Esophagus muscularis mucosa (tissue), 4 donors: ENCODE measurements around the gene CRYBG1. TPM values are rescaled to one million over a fixed set of nuclear protein-coding genes. Genes with fewer than 3 reads are reported as not detected.

ENCODE experiments used
- DNase-seq: peaks from one replicate; pipeline ENCODE4 v3.0.0-alpha.2; 2017; ENCODE audit errors: extremely low spot score
- H3K27ac ChIP-seq, 4 donors: fragments of 200-600 bp; sonication (generic); replicated peaks in 1 of 4; 1 replicate in 3 of 4; 2 replicates in 1 of 4; pipeline ENCODE4 v1.5.1; 2016 to 2019; ENCODE audit warnings: mild to moderate bottlenecking in 1 of 4
- H3K27me3 ChIP-seq, 4 donors: fragments of 200-600 bp; sonication (generic); one replicate each; pipeline versions ENCODE4 v1.5.1 to v1.6.0; 2016 to 2019
- H3K36me3 ChIP-seq, 4 donors: fragments of 200-600 bp; sonication (generic); one replicate each; pipeline ENCODE4 v1.5.1; 2016 to 2019
- H3K4me1 ChIP-seq, 4 donors: fragments of 200-600 bp; sonication (generic); one replicate each; pipeline ENCODE4 v1.5.1; 2016 to 2019
- H3K4me3 ChIP-seq, 4 donors: fragments of 200-600 bp; sonication (generic); 1 replicate in 2 of 4; 2 replicates in 2 of 4; pipeline ENCODE4 v1.5.1; 2016 to 2019; ENCODE audit warnings: mild to moderate bottlenecking in 4 of 4, moderate library complexity in 1 of 4
- H3K9me3 ChIP-seq, 4 donors: fragments of 200-600 bp; sonication (generic); 1 replicate in 3 of 4; 2 replicates in 1 of 4; pipeline ENCODE4 v1.5.1; 2016 to 2019
- CTCF ChIP-seq, 3 experiments: fragments of 200-600 bp in 2 of 3; fragments of 450-650 bp in 1 of 3; sonication (generic) in 2 of 3; IDR thresholded peaks; one replicate each; pipeline ENCODE4 v1.5.1; 2017 to 2019; ENCODE audit warnings: antibody characterized with exemption in 3 of 3, mild to moderate bottlenecking in 2 of 3, moderate library complexity in 1 of 3
- EP300 ChIP-seq: sonication (generic); formaldehyde crosslinking; IDR thresholded peaks from one replicate; pipeline ENCODE4 v1.6.1; 2017; ENCODE audit warnings: antibody characterized with exemption
- POLR2A ChIP-seq: fragments of 450-650 bp; IDR thresholded peaks from one replicate; pipeline ENCODE4 v1.6.1; 2017; ENCODE audit warnings: antibody characterized with exemption, moderate library complexity, mild to moderate bottlenecking, low read depth
- POLR2AphosphoS5 ChIP-seq, 2 donors: sonication (generic); formaldehyde crosslinking; IDR thresholded peaks; one replicate each; pipeline ENCODE4 v1.6.1; 2017; ENCODE audit warnings: antibody characterized with exemption in 2 of 2
- WGBS: methylation state at CpG from one replicate; pipeline ENCODE4 v1.1.5; 2018; 5-methylcytosine and 5-hydroxymethylcytosine counted together
- intact Hi-C: fragments of 100-400 bp; cut with DNase I; formaldehyde crosslinking; loops from one replicate; pipeline ENCODE4 v1.15.1; 2023
- total RNA-seq, 4 donors: library from RNA; depleted of rRNA; stranded (reverse); fragments of >200 nt; gene quantifications; one replicate each; pipeline versions ENCODE4 v1.1.0 to v1.2.1, GENCODE V29; 2016

The CRYBG1 gene
- total RNA-seq, 4 donors from 2014 or later: 2.1 to 4.5 (median 3.6) TPM

GRCh38 chr6:106534004-106534403, 173.5 kb downstream of the CRYBG1 start:
- Histone ChIP-seq H3K9me3 (no peaks in the 10 kb centered on the region), H3K4me1 (no peaks in the 10 kb centered on the region), H3K4me3 (no peak overlapping the region), H3K36me3 (peaks cover 0 to 6% (median 0%) of the 10 kb centered on the region in 4 donors), H3K27ac (no peak overlapping the region), H3K27me3 (no peaks in the 10 kb centered on the region)
- WGBS: 75% methylated on average over 1 of the region's 1 CpG
- no peak for DNase-seq
- intact Hi-C loops: no loop called here
- TF ChIP-seq POLR2AphosphoS5 (IDR thresholded peaks at IDR 0.05) (no peak), CTCF (IDR thresholded peaks at IDR 0.05) (no peak), EP300 (no peak), POLR2A (no peak)

- Histone ChIP-seq H3K27ac (no peak overlapping the region), H3K4me3 (no peak overlapping the region), H3K4me1 (no peaks in the 10 kb centered on the region), H3K36me3 (peaks cover 0 to 6% (median 0%) of the 10 kb centered on the region in 4 donors), H3K27me3 (no peaks in the 10 kb centered on the region), H3K9me3 (no peaks in the 10 kb centered on the region)
- WGBS: 74% methylated on average over 2 of the region's 2 CpGs
- intact Hi-C loops: no loop called here
- DNase-seq: no peak
- TF ChIP-seq POLR2AphosphoS5 (IDR thresholded peaks at IDR 0.05): no peak
- TF ChIP-seq EP300: no peak
- TF ChIP-seq CTCF (IDR thresholded peaks at IDR 0.05): no peak
- TF ChIP-seq POLR2A: no peak
Observed at GRCh38 chr6:106534564-106534982, 174.1 kb downstream of the CRYBG1 start.

- DNase-seq: no peak
- no peak for TF ChIP-seq EP300
- Histone ChIP-seq H3K9me3 (no peaks in the 10 kb centered on the region), H3K27ac (no peak overlapping the region), H3K4me3 (no peak overlapping the region), H3K36me3 (peaks cover 0 to 6% (median 0%) of the 10 kb centered on the region in 4 donors), H3K27me3 (no peaks in the 10 kb centered on the region), H3K4me1 (no peaks in the 10 kb centered on the region)
- 88% methylated on average over 2 of the region's 2 CpGs for WGBS
- intact Hi-C loops: no loop called here
Observed at GRCh38 chr6:106535012-106535411, 174.5 kb downstream of the CRYBG1 start.

- H3K27ac ChIP-seq: no peak overlapping the region
- DNase-seq: no peak
- no peaks in the 10 kb centered on the region for H3K27me3 ChIP-seq
- 95% methylated on average over 1 of the region's 1 CpG for WGBS
- no peak for TF ChIP-seq EP300
- TF ChIP-seq CTCF (IDR thresholded peaks at IDR 0.05): no peak
- no peak for TF ChIP-seq POLR2AphosphoS5 (IDR thresholded peaks at IDR 0.05)
- no peak for TF ChIP-seq POLR2A
- H3K4me1 ChIP-seq: no peaks in the 10 kb centered on the region
- intact Hi-C loops: no loop called here
- no peaks in the 10 kb centered on the region for H3K9me3 ChIP-seq
- no peak overlapping the region for H3K4me3 ChIP-seq
- H3K36me3 ChIP-seq: peaks cover 0 to 4% (median 0%) of the 10 kb centered on the region in 4 donors
Observed at GRCh38 chr6:106536357-106536756, 175.8 kb downstream of the CRYBG1 start.

- no peaks in the 10 kb centered on the region for H3K9me3 ChIP-seq
- no peaks in the 10 kb centered on the region for H3K4me1 ChIP-seq
- DNase-seq: no peak
- H3K27ac ChIP-seq: no peak overlapping the region
- intact Hi-C loops: no loop called here
- H3K4me3 ChIP-seq: no peak overlapping the region
- 69% methylated on average over 2 of the region's 2 CpGs for WGBS
- no peaks in the 10 kb centered on the region for H3K27me3 ChIP-seq
- no peak for TF ChIP-seq POLR2A
- no peak for TF ChIP-seq CTCF (IDR thresholded peaks at IDR 0.05)
- TF ChIP-seq EP300: no peak
- TF ChIP-seq POLR2AphosphoS5 (IDR thresholded peaks at IDR 0.05): no peak
- H3K36me3 ChIP-seq: no peaks in the 10 kb centered on the region
Observed at GRCh38 chr6:106536851-106537250, 176.3 kb downstream of the CRYBG1 start.
